ENCODE measurements around the gene KIAA1549. TPM values are rescaled to one million over a fixed set of nuclear protein-coding genes. Genes with fewer than 3 reads are reported as not detected.

The KIAA1549 gene
- total and polyA plus RNA-seq, 4 donors = 0.13 to 0.89 (median 0.42) TPM

GRCh38 chr7:138872576-138872975 is 108.6 kb downstream of the KIAA1549 start:
- Histone ChIP-seq H3K4me3 (ENCODE audit: low read depth in 1 of 3, low read length in 3 of 3) (no peak overlapping the region), H3K27me3 (ENCODE audit: control insufficient read depth in 4 of 4, insufficient read depth in 4 of 4, low read length in 3 of 4) (no peaks in the 10 kb centered on the region), H3K9ac (ENCODE audit: low read depth in 1 of 2, low read length in 2 of 2) (no peak overlapping the region), H3K36me3 (ENCODE audit: control insufficient read depth in 4 of 4, insufficient read depth in 3 of 4, low read depth in 1 of 4, low read length in 3 of 4) (no peaks in the 10 kb centered on the region), H3K27ac (ENCODE audit: low read depth in 1 of 2, low read length in 2 of 2) (no peak overlapping the region), H3K9me3 (ENCODE audit: control insufficient read depth in 4 of 4, low read length in 3 of 4) (no peaks in the 10 kb centered on the region), H3K4me1 (ENCODE audit: control insufficient read depth in 4 of 4, insufficient read depth in 4 of 4, low read length in 3 of 4) (no peaks in the 10 kb centered on the region)
- 93% methylated on average over 4 of the region's 4 CpGs for WGBS
- DNase-seq (ENCODE audit: low spot score) = no peak
- no peak for TF ChIP-seq TAF1 (conservative IDR thresholded peaks at IDR 0.05)
- no peak for TF ChIP-seq RAD21 (IDR thresholded peaks at IDR 0.05)
- TF ChIP-seq HNF4A (conservative IDR thresholded peaks at IDR 0.05) = no peak
- TF ChIP-seq HNF4G (IDR thresholded peaks at IDR 0.05) = no peak
- no peak for TF ChIP-seq RXRA (IDR thresholded peaks at IDR 0.05)
- TF ChIP-seq FOXA1 (IDR thresholded peaks at IDR 0.05) = no peak

DNA sequence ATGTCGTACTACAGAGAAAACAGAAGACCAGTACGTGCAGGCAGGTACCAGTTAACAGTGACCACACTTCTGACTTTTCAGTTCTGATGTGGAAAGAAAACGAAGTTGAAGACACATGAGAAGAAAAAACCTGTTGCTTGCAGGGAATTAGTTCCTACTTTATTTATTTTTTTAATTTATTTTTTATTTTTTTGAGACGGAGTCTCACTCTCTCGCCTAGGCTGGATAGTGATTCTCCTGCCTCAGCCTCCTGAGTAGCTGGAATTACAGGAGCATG is 109.4 kb downstream of the KIAA1549 start:
- H3K36me3 ChIP-seq (ENCODE audit: control insufficient read depth in 4 of 4, insufficient read depth in 3 of 4, low read depth in 1 of 4, low read length in 3 of 4) = no peaks in the 10 kb centered on the region
- DNase-seq (ENCODE audit: low spot score) = no peak
- H3K9ac ChIP-seq (ENCODE audit: low read depth in 1 of 2, low read length in 2 of 2) = no peak overlapping the region
- 94% methylated on average over 5 of the region's 5 CpGs for WGBS
- TF ChIP-seq JUND (IDR thresholded peaks at IDR 0.05) = no peak
- TF ChIP-seq GABPA (IDR thresholded peaks at IDR 0.05 in 1 of 2, conservative IDR thresholded peaks at IDR 0.05 in 1 of 2) = no peak
- no peak for TF ChIP-seq TAF1 (conservative IDR thresholded peaks at IDR 0.05)
- TF ChIP-seq, protein P1, sequence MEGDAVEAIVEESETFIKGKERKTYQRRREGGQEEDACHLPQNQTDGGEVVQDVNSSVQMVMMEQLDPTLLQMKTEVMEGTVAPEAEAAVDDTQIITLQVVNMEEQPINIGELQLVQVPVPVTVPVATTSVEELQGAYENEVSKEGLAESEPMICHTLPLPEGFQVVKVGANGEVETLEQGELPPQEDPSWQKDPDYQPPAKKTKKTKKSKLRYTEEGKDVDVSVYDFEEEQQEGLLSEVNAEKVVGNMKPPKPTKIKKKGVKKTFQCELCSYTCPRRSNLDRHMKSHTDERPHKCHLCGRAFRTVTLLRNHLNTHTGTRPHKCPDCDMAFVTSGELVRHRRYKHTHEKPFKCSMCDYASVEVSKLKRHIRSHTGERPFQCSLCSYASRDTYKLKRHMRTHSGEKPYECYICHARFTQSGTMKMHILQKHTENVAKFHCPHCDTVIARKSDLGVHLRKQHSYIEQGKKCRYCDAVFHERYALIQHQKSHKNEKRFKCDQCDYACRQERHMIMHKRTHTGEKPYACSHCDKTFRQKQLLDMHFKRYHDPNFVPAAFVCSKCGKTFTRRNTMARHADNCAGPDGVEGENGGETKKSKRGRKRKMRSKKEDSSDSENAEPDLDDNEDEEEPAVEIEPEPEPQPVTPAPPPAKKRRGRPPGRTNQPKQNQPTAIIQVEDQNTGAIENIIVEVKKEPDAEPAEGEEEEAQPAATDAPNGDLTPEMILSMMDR (IDR thresholded peaks at IDR 0.05; ENCODE audit: low read depth, low read length, missing input control) = no peak
- no peak for TF ChIP-seq FOXA1 (IDR thresholded peaks at IDR 0.05)
- no peak for TF ChIP-seq YY1 (IDR thresholded peaks at IDR 0.05)
- TF ChIP-seq, protein P2, sequence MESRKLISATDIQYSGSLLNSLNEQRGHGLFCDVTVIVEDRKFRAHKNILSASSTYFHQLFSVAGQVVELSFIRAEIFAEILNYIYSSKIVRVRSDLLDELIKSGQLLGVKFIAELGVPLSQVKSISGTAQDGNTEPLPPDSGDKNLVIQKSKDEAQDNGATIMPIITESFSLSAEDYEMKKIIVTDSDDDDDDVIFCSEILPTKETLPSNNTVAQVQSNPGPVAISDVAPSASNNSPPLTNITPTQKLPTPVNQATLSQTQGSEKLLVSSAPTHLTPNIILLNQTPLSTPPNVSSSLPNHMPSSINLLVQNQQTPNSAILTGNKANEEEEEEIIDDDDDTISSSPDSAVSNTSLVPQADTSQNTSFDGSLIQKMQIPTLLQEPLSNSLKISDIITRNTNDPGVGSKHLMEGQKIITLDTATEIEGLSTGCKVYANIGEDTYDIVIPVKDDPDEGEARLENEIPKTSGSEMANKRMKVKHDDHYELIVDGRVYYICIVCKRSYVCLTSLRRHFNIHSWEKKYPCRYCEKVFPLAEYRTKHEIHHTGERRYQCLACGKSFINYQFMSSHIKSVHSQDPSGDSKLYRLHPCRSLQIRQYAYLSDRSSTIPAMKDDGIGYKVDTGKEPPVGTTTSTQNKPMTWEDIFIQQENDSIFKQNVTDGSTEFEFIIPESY (IDR thresholded peaks at IDR 0.05) = no peak
- TF ChIP-seq, protein P3, sequence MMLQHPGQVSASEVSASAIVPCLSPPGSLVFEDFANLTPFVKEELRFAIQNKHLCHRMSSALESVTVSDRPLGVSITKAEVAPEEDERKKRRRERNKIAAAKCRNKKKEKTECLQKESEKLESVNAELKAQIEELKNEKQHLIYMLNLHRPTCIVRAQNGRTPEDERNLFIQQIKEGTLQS (IDR thresholded peaks at IDR 0.05) = no peak
- TF ChIP-seq EGR1 (IDR thresholded peaks at IDR 0.05; ENCODE audit: low read depth in 2 of 2) = no peak
- TF ChIP-seq RAD21 (IDR thresholded peaks at IDR 0.05) = no peak
- no peak for TF ChIP-seq HNF4A (conservative IDR thresholded peaks at IDR 0.05)
- no peak for TF ChIP-seq FOXA2 (IDR thresholded peaks at IDR 0.05)
- no peak for TF ChIP-seq SP1 (IDR thresholded peaks at IDR 0.05)
- TF ChIP-seq, protein P4, sequence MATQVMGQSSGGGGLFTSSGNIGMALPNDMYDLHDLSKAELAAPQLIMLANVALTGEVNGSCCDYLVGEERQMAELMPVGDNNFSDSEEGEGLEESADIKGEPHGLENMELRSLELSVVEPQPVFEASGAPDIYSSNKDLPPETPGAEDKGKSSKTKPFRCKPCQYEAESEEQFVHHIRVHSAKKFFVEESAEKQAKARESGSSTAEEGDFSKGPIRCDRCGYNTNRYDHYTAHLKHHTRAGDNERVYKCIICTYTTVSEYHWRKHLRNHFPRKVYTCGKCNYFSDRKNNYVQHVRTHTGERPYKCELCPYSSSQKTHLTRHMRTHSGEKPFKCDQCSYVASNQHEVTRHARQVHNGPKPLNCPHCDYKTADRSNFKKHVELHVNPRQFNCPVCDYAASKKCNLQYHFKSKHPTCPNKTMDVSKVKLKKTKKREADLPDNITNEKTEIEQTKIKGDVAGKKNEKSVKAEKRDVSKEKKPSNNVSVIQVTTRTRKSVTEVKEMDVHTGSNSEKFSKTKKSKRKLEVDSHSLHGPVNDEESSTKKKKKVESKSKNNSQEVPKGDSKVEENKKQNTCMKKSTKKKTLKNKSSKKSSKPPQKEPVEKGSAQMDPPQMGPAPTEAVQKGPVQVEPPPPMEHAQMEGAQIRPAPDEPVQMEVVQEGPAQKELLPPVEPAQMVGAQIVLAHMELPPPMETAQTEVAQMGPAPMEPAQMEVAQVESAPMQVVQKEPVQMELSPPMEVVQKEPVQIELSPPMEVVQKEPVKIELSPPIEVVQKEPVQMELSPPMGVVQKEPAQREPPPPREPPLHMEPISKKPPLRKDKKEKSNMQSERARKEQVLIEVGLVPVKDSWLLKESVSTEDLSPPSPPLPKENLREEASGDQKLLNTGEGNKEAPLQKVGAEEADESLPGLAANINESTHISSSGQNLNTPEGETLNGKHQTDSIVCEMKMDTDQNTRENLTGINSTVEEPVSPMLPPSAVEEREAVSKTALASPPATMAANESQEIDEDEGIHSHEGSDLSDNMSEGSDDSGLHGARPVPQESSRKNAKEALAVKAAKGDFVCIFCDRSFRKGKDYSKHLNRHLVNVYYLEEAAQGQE (IDR thresholded peaks at IDR 0.05) = no peak
- TF ChIP-seq RXRA (IDR thresholded peaks at IDR 0.05) = no peak
- TF ChIP-seq NR2F2 (IDR thresholded peaks at IDR 0.05) = no peak
- TF ChIP-seq HNF4G (IDR thresholded peaks at IDR 0.05) = no peak
- no peaks in the 10 kb centered on the region for H3K27me3 ChIP-seq (ENCODE audit: control insufficient read depth in 4 of 4, insufficient read depth in 4 of 4, low read length in 3 of 4)
- no peaks in the 10 kb centered on the region for H3K9me3 ChIP-seq (ENCODE audit: control insufficient read depth in 4 of 4, low read length in 3 of 4)
- H3K4me1 ChIP-seq (ENCODE audit: control insufficient read depth in 4 of 4, insufficient read depth in 4 of 4, low read length in 3 of 4) = no peaks in the 10 kb centered on the region
- no peak overlapping the region for H3K4me3 ChIP-seq (ENCODE audit: low read depth in 1 of 3, low read length in 3 of 3)
- no peak overlapping the region for H3K27ac ChIP-seq (ENCODE audit: low read depth in 1 of 2, low read length in 2 of 2)
